HepG2 (cell line): ENCODE results near the gene IL12B. TPM values are rescaled to one million over a fixed set of nuclear protein-coding genes. Genes with fewer than 3 reads are reported as not detected.

ENCODE experiments used
- IKZF4 ChIP-seq: sonication (generic); formaldehyde crosslinking; IDR thresholded peaks from 2 replicates; pipeline ENCODE4 v1.5.1; 2020; ENCODE audit warnings: borderline replicate concordance, mild to moderate bottlenecking, low read depth, missing genetic modification reagents; ENCODE audit errors: not compliant biosample characterization
- MEIS2 ChIP-seq: sonication (generic); formaldehyde crosslinking; IDR thresholded peaks from 2 replicates; pipeline ENCODE4 v1.9.0; 2021; ENCODE audit warnings: mild to moderate bottlenecking, missing genetic modification reagents
- POGZ ChIP-seq: sonication (generic); formaldehyde crosslinking; IDR thresholded peaks from 2 replicates; pipeline ENCODE4 v1.4.0; 2020; ENCODE audit warnings: mild to moderate bottlenecking, missing genetic modification reagents
- PRPF4 ChIP-seq: fragments of 200-400 bp; formaldehyde crosslinking; IDR thresholded peaks from 2 replicates; pipeline ENCODE4 v1.6.1; 2016; ENCODE audit warnings: low read length, low read depth; ENCODE audit not compliant: poor library complexity, severe bottlenecking
- RARG ChIP-seq: sonication (generic); formaldehyde crosslinking; IDR thresholded peaks from 2 replicates; pipeline ENCODE4 v1.4.0; 2020; ENCODE audit warnings: low read depth, mild to moderate bottlenecking, missing genetic modification reagents
- SAP130 ChIP-seq: IDR thresholded peaks from 2 replicates; pipeline ENCODE4 v1.6.1; 2016; ENCODE audit warnings: low read depth
- ZNF124 ChIP-seq: sonication (generic); formaldehyde crosslinking; IDR thresholded peaks from 2 replicates; pipeline ENCODE4 v1.4.0; 2020; ENCODE audit warnings: missing genetic modification reagents
- ZNF550 ChIP-seq: sonication (generic); formaldehyde crosslinking; IDR thresholded peaks from 2 replicates; pipeline ENCODE4 v1.4.0; 2020; ENCODE audit warnings: mild to moderate bottlenecking, missing genetic modification reagents, borderline replicate concordance
- ZNF83 ChIP-seq: sonication (generic); formaldehyde crosslinking; IDR thresholded peaks from 2 replicates; pipeline ENCODE4 v1.4.0; 2020; ENCODE audit warnings: missing genetic modification reagents, mild to moderate bottlenecking, borderline replicate concordance
- polyA plus RNA-seq, 8 experiments: library from polyadenylated mRNA; depleted of rRNA in 3 of 8; stranded (reverse) in 7 of 8; unstranded in 1 of 8; fragments of >200 nt; fragmentation: Illumina TruSeq in 4 of 8; extraction: Trizol in 4 of 8; gene quantifications; 2 replicates each; pipeline versions ENCODE4 v1.2.1 to v1.2.3, GENCODE V29; 2011 to 2016; ENCODE audit warnings: low read depth in 4 of 8, missing spikeins in 1 of 8, mixed read lengths in 1 of 8; ENCODE audit not compliant: insufficient read depth in 1 of 8
- total RNA-seq, 5 experiments: library from RNA; depleted of rRNA; stranded (reverse); fragments of >200 nt; fragmentation: Illumina TruSeq; extraction: Trizol; gene quantifications; 2 replicates each; pipeline ENCODE4 v1.2.3, GENCODE V29; 2016; ENCODE audit warnings: low read depth in 1 of 5
- TF ChIP-seq, protein P1 (sequence below): sonication (generic); formaldehyde crosslinking; IDR thresholded peaks from 2 replicates; pipeline ENCODE4 v1.4.0; 2020; ENCODE audit warnings: mild to moderate bottlenecking, missing genetic modification reagents
- TF ChIP-seq, protein P2 (sequence below): sonication (generic); formaldehyde crosslinking; IDR thresholded peaks from 2 replicates; pipeline ENCODE4 v1.9.0; 2022; ENCODE audit warnings: missing genetic modification reagents, mild to moderate bottlenecking, borderline replicate concordance
- TF ChIP-seq, protein P3 (sequence below): sonication (generic); formaldehyde crosslinking; IDR thresholded peaks from 2 replicates; pipeline ENCODE4 v1.5.1; 2020; ENCODE audit warnings: mild to moderate bottlenecking, missing genetic modification reagents, moderate library complexity
- TF ChIP-seq, protein P4 (sequence below): sonication (generic); formaldehyde crosslinking; IDR thresholded peaks from 2 replicates; pipeline ENCODE4 v1.8.0; 2022; ENCODE audit warnings: mild to moderate bottlenecking, missing genetic modification reagents, moderate library complexity
- TF ChIP-seq, protein P5 (sequence below): sonication (generic); formaldehyde crosslinking; IDR thresholded peaks from 2 replicates; pipeline ENCODE4 v1.8.1; 2023; ENCODE audit warnings: missing genetic modification reagents, inconsistent platforms, borderline replicate concordance

IL12B gene
- total and polyA plus RNA-seq, 2 of the 13 experiments (the other 11 are each of a cell fraction or from before 2014, with no cell fraction given), result not detected

DNA sequence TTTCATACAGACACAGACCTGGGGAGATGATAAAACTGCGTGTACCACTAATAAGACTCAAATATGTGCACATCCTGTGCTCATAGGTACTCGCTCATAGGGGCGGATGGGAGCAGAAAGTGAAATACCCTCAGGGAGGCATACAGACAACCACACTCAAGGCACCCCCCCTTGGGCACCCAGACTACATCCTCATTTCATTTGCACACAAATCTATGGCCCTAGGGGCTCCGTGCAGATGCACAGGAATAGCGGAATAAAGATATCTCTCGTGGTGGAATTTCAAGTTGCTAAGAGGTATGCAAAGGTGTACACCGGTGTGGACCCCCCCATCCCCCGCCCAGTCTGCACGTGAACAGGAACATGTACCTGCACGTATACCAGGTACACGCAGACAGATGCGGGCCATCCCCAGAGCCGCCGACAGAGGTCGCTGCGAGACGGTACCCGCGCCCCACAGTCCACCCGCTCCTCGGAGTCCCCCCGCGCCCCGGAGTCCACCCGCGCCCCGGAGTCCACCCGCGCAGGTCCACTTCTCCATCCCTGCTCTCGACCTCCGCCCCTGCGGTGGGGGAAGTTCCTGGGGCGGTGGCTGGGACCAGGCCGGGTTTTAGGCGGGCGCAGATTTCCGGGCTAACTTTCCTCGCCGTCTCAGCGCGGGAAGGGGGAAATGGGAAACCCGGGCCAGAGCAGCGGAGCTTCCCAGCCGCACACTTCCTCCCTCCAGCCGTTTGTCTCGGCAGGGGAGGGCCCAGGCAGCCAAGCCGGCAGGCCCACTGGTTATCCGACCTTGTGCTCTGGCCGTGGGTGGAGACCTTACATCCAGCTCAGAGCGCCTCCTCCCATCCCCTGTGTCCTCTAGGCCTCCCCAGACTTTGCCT lies 1.0 kb upstream of the IL12B start (continued):
- TF ChIP-seq, protein P1, sequence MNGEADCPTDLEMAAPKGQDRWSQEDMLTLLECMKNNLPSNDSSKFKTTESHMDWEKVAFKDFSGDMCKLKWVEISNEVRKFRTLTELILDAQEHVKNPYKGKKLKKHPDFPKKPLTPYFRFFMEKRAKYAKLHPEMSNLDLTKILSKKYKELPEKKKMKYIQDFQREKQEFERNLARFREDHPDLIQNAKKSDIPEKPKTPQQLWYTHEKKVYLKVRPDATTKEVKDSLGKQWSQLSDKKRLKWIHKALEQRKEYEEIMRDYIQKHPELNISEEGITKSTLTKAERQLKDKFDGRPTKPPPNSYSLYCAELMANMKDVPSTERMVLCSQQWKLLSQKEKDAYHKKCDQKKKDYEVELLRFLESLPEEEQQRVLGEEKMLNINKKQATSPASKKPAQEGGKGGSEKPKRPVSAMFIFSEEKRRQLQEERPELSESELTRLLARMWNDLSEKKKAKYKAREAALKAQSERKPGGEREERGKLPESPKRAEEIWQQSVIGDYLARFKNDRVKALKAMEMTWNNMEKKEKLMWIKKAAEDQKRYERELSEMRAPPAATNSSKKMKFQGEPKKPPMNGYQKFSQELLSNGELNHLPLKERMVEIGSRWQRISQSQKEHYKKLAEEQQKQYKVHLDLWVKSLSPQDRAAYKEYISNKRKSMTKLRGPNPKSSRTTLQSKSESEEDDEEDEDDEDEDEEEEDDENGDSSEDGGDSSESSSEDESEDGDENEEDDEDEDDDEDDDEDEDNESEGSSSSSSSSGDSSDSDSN (CRISPR knock-in tag), result 0 out of 2 replicates have a peak, but pooled peaks have one; percentile 44
- TF ChIP-seq ZNF124 (CRISPR knock-in tag) (no peak), RARG (CRISPR knock-in tag) (no peak), MEIS2 (CRISPR knock-in tag) (no peak), IKZF4 (no peak), ZNF550 (no peak), SAP130 (CRISPR knock-in tag) (no peak), PRPF4 (no peak), POGZ (0 out of 2 replicates have a peak, but pooled peaks have one; percentile 17), ZNF83 (CRISPR knock-in tag) (no peak)
- TF ChIP-seq, protein P2, sequence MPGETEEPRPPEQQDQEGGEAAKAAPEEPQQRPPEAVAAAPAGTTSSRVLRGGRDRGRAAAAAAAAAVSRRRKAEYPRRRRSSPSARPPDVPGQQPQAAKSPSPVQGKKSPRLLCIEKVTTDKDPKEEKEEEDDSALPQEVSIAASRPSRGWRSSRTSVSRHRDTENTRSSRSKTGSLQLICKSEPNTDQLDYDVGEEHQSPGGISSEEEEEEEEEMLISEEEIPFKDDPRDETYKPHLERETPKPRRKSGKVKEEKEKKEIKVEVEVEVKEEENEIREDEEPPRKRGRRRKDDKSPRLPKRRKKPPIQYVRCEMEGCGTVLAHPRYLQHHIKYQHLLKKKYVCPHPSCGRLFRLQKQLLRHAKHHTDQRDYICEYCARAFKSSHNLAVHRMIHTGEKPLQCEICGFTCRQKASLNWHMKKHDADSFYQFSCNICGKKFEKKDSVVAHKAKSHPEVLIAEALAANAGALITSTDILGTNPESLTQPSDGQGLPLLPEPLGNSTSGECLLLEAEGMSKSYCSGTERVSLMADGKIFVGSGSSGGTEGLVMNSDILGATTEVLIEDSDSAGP (CRISPR knock-in tag), result peak; percentile 51; the same call in 1 of the 2 replicates
- TF ChIP-seq, protein P3, sequence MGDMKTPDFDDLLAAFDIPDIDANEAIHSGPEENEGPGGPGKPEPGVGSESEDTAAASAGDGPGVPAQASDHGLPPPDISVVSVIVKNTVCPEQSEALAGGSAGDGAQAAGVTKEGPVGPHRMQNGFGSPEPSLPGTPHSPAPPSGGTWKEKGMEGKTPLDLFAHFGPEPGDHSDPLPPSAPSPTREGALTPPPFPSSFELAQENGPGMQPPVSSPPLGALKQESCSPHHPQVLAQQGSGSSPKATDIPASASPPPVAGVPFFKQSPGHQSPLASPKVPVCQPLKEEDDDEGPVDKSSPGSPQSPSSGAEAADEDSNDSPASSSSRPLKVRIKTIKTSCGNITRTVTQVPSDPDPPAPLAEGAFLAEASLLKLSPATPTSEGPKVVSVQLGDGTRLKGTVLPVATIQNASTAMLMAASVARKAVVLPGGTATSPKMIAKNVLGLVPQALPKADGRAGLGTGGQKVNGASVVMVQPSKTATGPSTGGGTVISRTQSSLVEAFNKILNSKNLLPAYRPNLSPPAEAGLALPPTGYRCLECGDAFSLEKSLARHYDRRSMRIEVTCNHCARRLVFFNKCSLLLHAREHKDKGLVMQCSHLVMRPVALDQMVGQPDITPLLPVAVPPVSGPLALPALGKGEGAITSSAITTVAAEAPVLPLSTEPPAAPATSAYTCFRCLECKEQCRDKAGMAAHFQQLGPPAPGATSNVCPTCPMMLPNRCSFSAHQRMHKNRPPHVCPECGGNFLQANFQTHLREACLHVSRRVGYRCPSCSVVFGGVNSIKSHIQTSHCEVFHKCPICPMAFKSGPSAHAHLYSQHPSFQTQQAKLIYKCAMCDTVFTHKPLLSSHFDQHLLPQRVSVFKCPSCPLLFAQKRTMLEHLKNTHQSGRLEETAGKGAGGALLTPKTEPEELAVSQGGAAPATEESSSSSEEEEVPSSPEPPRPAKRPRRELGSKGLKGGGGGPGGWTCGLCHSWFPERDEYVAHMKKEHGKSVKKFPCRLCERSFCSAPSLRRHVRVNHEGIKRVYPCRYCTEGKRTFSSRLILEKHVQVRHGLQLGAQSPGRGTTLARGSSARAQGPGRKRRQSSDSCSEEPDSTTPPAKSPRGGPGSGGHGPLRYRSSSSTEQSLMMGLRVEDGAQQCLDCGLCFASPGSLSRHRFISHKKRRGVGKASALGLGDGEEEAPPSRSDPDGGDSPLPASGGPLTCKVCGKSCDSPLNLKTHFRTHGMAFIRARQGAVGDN, result peak; percentile 52
- TF ChIP-seq, protein P4, sequence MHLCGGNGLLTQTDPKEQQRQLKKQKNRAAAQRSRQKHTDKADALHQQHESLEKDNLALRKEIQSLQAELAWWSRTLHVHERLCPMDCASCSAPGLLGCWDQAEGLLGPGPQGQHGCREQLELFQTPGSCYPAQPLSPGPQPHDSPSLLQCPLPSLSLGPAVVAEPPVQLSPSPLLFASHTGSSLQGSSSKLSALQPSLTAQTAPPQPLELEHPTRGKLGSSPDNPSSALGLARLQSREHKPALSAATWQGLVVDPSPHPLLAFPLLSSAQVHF (CRISPR knock-in tag), result no peak
- TF ChIP-seq, protein P5, sequence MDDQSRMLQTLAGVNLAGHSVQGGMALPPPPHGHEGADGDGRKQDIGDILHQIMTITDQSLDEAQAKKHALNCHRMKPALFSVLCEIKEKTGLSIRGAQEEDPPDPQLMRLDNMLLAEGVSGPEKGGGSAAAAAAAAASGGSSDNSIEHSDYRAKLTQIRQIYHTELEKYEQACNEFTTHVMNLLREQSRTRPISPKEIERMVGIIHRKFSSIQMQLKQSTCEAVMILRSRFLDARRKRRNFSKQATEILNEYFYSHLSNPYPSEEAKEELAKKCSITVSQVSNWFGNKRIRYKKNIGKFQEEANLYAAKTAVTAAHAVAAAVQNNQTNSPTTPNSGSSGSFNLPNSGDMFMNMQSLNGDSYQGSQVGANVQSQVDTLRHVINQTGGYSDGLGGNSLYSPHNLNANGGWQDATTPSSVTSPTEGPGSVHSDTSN (CRISPR knock-in tag), result no peak
